ENCODE measurements around the gene NFKB2.

The NFKB2 gene

DNA sequence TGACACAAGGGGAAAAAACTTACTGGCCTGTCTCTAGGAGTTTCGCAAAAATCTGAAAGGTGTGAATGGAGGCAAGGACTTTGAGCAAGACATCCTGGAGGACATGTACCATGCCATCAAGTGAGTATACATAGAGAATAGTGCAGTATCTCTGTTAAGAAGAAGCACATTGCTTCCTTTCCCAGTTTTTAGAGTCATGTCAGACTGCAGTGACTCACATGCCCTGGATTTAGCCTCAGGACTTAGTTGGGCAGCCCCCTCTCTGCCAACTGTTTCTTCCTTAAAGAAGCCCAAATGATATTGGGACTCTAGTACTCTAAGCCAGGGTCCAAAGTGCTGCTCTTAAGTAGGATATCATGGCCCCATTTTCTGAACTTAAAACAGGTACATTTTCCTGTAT lies 28.1 kb upstream of the NFKB2 start:
- no peak for DNase-seq (ENCODE audit: extremely low read depth, insufficient read length)
- Histone ChIP-seq H3K36me3 (ENCODE audit: control insufficient read depth, insufficient read depth, low read length) (peaks cover 52% of the 10 kb centered on the region), H3K4me3 (replicated peaks; ENCODE audit: low read depth, low read length) (no peak overlapping the region), H3K27me3 (replicated peaks; ENCODE audit: control insufficient read depth, insufficient read depth, low read length) (no peaks in the 10 kb centered on the region)
- TF ChIP-seq, protein P1, sequence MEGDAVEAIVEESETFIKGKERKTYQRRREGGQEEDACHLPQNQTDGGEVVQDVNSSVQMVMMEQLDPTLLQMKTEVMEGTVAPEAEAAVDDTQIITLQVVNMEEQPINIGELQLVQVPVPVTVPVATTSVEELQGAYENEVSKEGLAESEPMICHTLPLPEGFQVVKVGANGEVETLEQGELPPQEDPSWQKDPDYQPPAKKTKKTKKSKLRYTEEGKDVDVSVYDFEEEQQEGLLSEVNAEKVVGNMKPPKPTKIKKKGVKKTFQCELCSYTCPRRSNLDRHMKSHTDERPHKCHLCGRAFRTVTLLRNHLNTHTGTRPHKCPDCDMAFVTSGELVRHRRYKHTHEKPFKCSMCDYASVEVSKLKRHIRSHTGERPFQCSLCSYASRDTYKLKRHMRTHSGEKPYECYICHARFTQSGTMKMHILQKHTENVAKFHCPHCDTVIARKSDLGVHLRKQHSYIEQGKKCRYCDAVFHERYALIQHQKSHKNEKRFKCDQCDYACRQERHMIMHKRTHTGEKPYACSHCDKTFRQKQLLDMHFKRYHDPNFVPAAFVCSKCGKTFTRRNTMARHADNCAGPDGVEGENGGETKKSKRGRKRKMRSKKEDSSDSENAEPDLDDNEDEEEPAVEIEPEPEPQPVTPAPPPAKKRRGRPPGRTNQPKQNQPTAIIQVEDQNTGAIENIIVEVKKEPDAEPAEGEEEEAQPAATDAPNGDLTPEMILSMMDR (IDR thresholded peaks at IDR 0.05; ENCODE audit: insufficient read depth, low read length, poor library complexity, severe bottlenecking), result no peak

GRCh38 chr10:102368077-102368476 lies 27.4 kb upstream of the NFKB2 start:
- Histone ChIP-seq H3K27me3 (replicated peaks; ENCODE audit: control insufficient read depth, insufficient read depth, low read length) (no peaks in the 10 kb centered on the region), H3K36me3 (ENCODE audit: control insufficient read depth, insufficient read depth, low read length) (peaks cover 47% of the 10 kb centered on the region), H3K4me3 (replicated peaks; ENCODE audit: low read depth, low read length) (no peak overlapping the region)
- DNase-seq (ENCODE audit: extremely low read depth, insufficient read length), result no peak
- TF ChIP-seq, protein P1 (IDR thresholded peaks at IDR 0.05; ENCODE audit: insufficient read depth, low read length, poor library complexity, severe bottlenecking), result no peak

- no peak for DNase-seq (ENCODE audit: extremely low read depth, insufficient read length)
- TF ChIP-seq, protein P1 (IDR thresholded peaks at IDR 0.05; ENCODE audit: insufficient read depth, low read length, poor library complexity, severe bottlenecking), result no peak
- Histone ChIP-seq H3K36me3 (ENCODE audit: control insufficient read depth, insufficient read depth, low read length) (peaks cover 38% of the 10 kb centered on the region), H3K4me3 (replicated peaks; ENCODE audit: low read depth, low read length) (no peak overlapping the region), H3K27me3 (replicated peaks; ENCODE audit: control insufficient read depth, insufficient read depth, low read length) (no peaks in the 10 kb centered on the region)
Observed at GRCh38 chr10:102371295-102371694, 24.2 kb upstream of the NFKB2 start.

DNA sequence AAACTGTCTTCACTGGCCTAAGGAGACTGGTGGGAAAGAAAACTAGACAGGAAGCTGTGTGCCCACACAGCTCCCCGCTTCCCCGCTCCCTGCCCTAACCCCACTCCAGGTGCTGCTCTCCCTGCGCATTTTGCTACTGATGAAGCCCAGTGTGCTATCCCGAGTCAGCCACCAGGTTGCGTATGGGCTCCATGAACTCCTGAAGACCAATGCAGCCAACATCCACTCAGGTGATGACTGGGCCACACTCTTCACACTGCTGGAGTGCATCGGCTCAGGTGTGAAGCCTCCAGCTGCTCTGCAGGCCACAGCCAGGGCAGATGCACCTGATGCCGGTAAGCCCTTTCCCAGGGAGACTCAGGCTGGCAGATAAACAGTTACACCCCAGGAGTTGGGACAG lies 20.3 kb upstream of the NFKB2 start:
- Histone ChIP-seq H3K4me3 (replicated peaks; ENCODE audit: low read depth, low read length) (no peak overlapping the region), H3K27me3 (replicated peaks; ENCODE audit: control insufficient read depth, insufficient read depth, low read length) (no peaks in the 10 kb centered on the region), H3K36me3 (ENCODE audit: control insufficient read depth, insufficient read depth, low read length) (peaks cover 32% of the 10 kb centered on the region)
- no peak for DNase-seq (ENCODE audit: extremely low read depth, insufficient read length)
- TF ChIP-seq, protein P1 (IDR thresholded peaks at IDR 0.05; ENCODE audit: insufficient read depth, low read length, poor library complexity, severe bottlenecking), result no peak

DNA sequence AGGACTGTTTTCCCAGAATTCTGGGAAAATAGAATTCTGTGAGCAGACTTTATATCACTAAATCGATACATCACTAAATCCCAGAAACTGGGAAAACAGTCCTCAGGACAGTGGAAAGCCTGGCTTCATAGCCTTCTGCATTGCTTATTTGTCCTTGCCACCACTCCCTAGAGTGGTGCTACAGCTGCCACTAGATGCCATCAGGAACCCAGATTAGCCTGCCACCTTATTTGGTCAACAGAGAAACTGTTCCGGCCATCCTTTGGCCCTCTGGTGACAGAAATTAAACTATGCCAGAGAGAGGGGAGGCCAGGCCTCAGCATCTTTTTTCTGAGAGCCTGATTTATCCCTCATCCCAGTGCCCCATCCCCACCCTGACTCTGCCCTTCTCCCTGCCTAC lies 19.6 kb upstream of the NFKB2 start:
- Histone ChIP-seq H3K36me3 (ENCODE audit: control insufficient read depth, insufficient read depth, low read length) (peaks cover 29% of the 10 kb centered on the region), H3K27me3 (replicated peaks; ENCODE audit: control insufficient read depth, insufficient read depth, low read length) (no peaks in the 10 kb centered on the region), H3K4me3 (replicated peaks; ENCODE audit: low read depth, low read length) (no peak overlapping the region)
- TF ChIP-seq, protein P1 (IDR thresholded peaks at IDR 0.05; ENCODE audit: insufficient read depth, low read length, poor library complexity, severe bottlenecking), result no peak
- DNase-seq (ENCODE audit: extremely low read depth, insufficient read length), result no peak

DNA sequence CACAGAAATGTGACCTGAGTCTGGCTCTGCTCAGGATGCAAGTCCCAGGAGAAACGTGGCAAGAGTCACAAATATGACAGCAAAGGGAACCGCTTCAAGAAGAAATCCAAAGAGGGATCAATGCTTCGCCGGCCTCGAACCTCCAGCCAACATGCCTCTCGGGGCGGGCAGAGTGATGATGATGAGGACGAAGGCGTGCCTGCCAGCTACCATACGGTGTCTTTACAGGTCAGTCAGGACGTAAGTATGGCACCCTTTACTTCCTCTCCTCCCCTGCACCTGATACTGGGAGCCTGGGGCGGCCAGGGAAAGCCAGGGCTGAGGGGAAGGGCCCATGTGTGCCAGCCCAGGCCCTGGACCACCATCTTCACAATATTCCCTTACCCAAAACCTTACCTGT lies 18.6 kb upstream of the NFKB2 start:
- peaks cover 30% of the 10 kb centered on the region for H3K36me3 ChIP-seq (ENCODE audit: control insufficient read depth, insufficient read depth, low read length)

More for the DNA sequence above, 18.6 kb upstream of the NFKB2 start:
- DNase-seq (ENCODE audit: extremely low read depth, insufficient read length), result no peak
- no peaks in the 10 kb centered on the region for H3K27me3 ChIP-seq (replicated peaks; ENCODE audit: control insufficient read depth, insufficient read depth, low read length)
- TF ChIP-seq, protein P1 (IDR thresholded peaks at IDR 0.05; ENCODE audit: insufficient read depth, low read length, poor library complexity, severe bottlenecking), result no peak
- no peak overlapping the region for H3K4me3 ChIP-seq (replicated peaks; ENCODE audit: low read depth, low read length)
